HepG2 (cell line): ENCODE data around the gene RSAD1. TPM values are rescaled to one million over a fixed set of nuclear protein-coding genes. Genes with fewer than 3 reads are reported as not detected.

Experiments used
- ARHGAP35 ChIP-seq: sonication (generic); formaldehyde crosslinking; IDR thresholded peaks from 2 replicates; pipeline ENCODE4 v1.9.0; 2022; ENCODE audit warnings: mild to moderate bottlenecking, inconsistent platforms, moderate library complexity, missing genetic modification reagents, borderline replicate concordance
- DMTF1 ChIP-seq: sonication (generic); formaldehyde crosslinking; IDR thresholded peaks from 2 replicates; pipeline ENCODE4 v1.4.0; 2020; ENCODE audit warnings: mild to moderate bottlenecking, missing genetic modification reagents
- EED ChIP-seq: sonication (generic); formaldehyde crosslinking; IDR thresholded peaks from 2 replicates; pipeline ENCODE4 v1.5.0; 2020; ENCODE audit warnings: mild to moderate bottlenecking, missing genetic modification reagents
- KDM3A ChIP-seq: IDR thresholded peaks from 2 replicates; pipeline ENCODE4 v1.6.1; 2018; ENCODE audit warnings: low read depth, missing compliant biosample characterization
- NR1H2 ChIP-seq: sonication (generic); formaldehyde crosslinking; IDR thresholded peaks from 2 replicates; pipeline ENCODE4 v1.8.1; 2022; ENCODE audit warnings: low read depth, missing genetic modification reagents, borderline replicate concordance
- POLR2A ChIP-seq, 2 experiments: IDR thresholded peaks; 2 replicates each; pipeline ENCODE4 v1.6.1; 2011; ENCODE audit warnings: low read depth in 2 of 2, low read length in 2 of 2, mild to moderate bottlenecking in 1 of 2, moderate library complexity in 1 of 2; ENCODE audit not compliant: insufficient read depth in 1 of 2
- SKI ChIP-seq: fragments of 450-650 bp; IDR thresholded peaks from one replicate; pipeline ENCODE4 v1.6.1; 2018; ENCODE audit warnings: mild to moderate bottlenecking; ENCODE audit not compliant: partially characterized antibody
- ZFYVE20 ChIP-seq: sonication (generic); formaldehyde crosslinking; IDR thresholded peaks from 2 replicates; pipeline ENCODE4 v1.8.0; 2023; ENCODE audit warnings: low read depth, mild to moderate bottlenecking, moderate library complexity, missing genetic modification reagents, borderline replicate concordance
- ZNF296 ChIP-seq: sonication (generic); formaldehyde crosslinking; conservative IDR thresholded peaks from 2 replicates; pipeline ENCODE4 v1.5.0; 2020; ENCODE audit warnings: mild to moderate bottlenecking, missing genetic modification reagents
- ZNF800 ChIP-seq: sonication (generic); formaldehyde crosslinking; IDR thresholded peaks from 2 replicates; pipeline ENCODE4 v1.4.0; 2020; ENCODE audit warnings: missing genetic modification reagents
- polyA plus RNA-seq, 8 experiments: library from polyadenylated mRNA; depleted of rRNA in 3 of 8; stranded (reverse) in 7 of 8; unstranded in 1 of 8; fragments of >200 nt; fragmentation: Illumina TruSeq in 4 of 8; extraction: Trizol in 4 of 8; gene quantifications; 2 replicates each; pipeline versions ENCODE4 v1.2.1 to v1.2.3, GENCODE V29; 2011 to 2016; ENCODE audit warnings: low read depth in 4 of 8, missing spikeins in 1 of 8, mixed read lengths in 1 of 8; ENCODE audit not compliant: insufficient read depth in 1 of 8
- total RNA-seq, 5 experiments: library from RNA; depleted of rRNA; stranded (reverse); fragments of >200 nt; fragmentation: Illumina TruSeq; extraction: Trizol; gene quantifications; 2 replicates each; pipeline ENCODE4 v1.2.3, GENCODE V29; 2016; ENCODE audit warnings: low read depth in 1 of 5
- TF ChIP-seq, protein P1 (sequence below), 2 experiments: fragments of 450-650 bp in 1 of 2; sonication (generic) in 1 of 2; formaldehyde crosslinking; IDR thresholded peaks; 2 replicates each; pipeline versions ENCODE4 v1.5.0 to v1.8.0; 2020 to 2022; ENCODE audit warnings: mild to moderate bottlenecking in 1 of 2, missing genetic modification reagents in 1 of 2
- TF ChIP-seq, protein P2 (sequence below): sonication (generic); formaldehyde crosslinking; IDR thresholded peaks from 2 replicates; pipeline ENCODE4 v1.4.0; 2020; ENCODE audit warnings: missing genetic modification reagents
- TF ChIP-seq, protein P3 (sequence below): sonication (generic); formaldehyde crosslinking; IDR thresholded peaks from 2 replicates; pipeline ENCODE4 v1.9.0; 2021; ENCODE audit warnings: mild to moderate bottlenecking, missing genetic modification reagents

RSAD1 gene
- total and polyA plus RNA-seq, 2 of the 13 experiments (the other 11 are each of a cell fraction or from before 2014, with no cell fraction given): 22.7 to 27.7 TPM

DNA sequence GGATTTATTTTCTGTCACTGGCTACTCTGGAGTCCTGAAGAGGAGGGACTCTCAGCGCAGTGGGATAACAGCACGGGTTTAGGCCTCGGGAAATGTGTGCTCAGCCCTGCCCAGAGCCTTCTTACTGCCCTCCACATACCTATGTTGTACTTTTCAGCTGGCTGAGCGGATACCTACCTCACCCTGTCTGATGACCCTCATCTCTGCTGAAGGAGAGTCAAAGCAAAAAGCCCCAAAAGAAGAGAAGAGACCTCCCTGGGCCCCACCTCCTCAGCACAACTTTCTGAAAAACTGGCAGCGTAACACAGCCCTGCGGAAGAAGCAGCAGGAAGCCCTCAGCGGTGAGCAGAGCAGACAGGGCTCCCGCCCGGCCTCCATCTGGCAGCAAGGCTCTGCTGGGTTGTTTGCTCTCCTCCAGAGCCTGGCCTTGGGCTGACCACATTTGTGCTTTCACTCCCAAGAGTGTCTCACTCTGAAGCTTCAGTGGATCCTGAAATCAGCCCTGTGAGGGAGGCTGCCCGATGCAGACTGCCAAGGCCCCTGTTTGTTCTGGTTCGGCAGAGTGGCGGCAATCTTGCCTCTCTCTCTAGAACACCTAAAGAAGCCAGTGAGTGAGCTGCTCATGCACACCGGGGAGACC, 39.8 kb downstream of the RSAD1 start (continued):
- TF ChIP-seq, protein P1, sequence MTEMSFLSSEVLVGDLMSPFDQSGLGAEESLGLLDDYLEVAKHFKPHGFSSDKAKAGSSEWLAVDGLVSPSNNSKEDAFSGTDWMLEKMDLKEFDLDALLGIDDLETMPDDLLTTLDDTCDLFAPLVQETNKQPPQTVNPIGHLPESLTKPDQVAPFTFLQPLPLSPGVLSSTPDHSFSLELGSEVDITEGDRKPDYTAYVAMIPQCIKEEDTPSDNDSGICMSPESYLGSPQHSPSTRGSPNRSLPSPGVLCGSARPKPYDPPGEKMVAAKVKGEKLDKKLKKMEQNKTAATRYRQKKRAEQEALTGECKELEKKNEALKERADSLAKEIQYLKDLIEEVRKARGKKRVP (CRISPR knock-in tag; IDR thresholded peaks at IDR 0.05): no peak
- TF ChIP-seq EED (CRISPR knock-in tag) (no peak), DMTF1 (CRISPR knock-in tag) (no peak), POLR2A (IDR thresholded peaks at IDR 0.05; ENCODE audit: insufficient read depth in 1 of 2, low read depth in 2 of 2, low read length in 2 of 2) (no peak; a peak in 1 of 4 replicates), ZFYVE20 (no peak), ZNF800 (CRISPR knock-in tag) (no peak), ARHGAP35 (CRISPR knock-in tag) (no peak), KDM3A (CRISPR knock-in tag) (peak; percentile 16; the same call in 1 of the 2 replicates), SKI (no peak), ZNF296 (CRISPR knock-in tag) (no peak), NR1H2 (CRISPR knock-in tag) (no peak)
- TF ChIP-seq, protein P2, sequence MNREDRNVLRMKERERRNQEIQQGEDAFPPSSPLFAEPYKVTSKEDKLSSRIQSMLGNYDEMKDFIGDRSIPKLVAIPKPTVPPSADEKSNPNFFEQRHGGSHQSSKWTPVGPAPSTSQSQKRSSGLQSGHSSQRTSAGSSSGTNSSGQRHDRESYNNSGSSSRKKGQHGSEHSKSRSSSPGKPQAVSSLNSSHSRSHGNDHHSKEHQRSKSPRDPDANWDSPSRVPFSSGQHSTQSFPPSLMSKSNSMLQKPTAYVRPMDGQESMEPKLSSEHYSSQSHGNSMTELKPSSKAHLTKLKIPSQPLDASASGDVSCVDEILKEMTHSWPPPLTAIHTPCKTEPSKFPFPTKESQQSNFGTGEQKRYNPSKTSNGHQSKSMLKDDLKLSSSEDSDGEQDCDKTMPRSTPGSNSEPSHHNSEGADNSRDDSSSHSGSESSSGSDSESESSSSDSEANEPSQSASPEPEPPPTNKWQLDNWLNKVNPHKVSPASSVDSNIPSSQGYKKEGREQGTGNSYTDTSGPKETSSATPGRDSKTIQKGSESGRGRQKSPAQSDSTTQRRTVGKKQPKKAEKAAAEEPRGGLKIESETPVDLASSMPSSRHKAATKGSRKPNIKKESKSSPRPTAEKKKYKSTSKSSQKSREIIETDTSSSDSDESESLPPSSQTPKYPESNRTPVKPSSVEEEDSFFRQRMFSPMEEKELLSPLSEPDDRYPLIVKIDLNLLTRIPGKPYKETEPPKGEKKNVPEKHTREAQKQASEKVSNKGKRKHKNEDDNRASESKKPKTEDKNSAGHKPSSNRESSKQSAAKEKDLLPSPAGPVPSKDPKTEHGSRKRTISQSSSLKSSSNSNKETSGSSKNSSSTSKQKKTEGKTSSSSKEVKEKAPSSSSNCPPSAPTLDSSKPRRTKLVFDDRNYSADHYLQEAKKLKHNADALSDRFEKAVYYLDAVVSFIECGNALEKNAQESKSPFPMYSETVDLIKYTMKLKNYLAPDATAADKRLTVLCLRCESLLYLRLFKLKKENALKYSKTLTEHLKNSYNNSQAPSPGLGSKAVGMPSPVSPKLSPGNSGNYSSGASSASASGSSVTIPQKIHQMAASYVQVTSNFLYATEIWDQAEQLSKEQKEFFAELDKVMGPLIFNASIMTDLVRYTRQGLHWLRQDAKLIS (CRISPR knock-in tag): peak; percentile 13; the same call in 1 of the 2 replicates
- TF ChIP-seq, protein P3, sequence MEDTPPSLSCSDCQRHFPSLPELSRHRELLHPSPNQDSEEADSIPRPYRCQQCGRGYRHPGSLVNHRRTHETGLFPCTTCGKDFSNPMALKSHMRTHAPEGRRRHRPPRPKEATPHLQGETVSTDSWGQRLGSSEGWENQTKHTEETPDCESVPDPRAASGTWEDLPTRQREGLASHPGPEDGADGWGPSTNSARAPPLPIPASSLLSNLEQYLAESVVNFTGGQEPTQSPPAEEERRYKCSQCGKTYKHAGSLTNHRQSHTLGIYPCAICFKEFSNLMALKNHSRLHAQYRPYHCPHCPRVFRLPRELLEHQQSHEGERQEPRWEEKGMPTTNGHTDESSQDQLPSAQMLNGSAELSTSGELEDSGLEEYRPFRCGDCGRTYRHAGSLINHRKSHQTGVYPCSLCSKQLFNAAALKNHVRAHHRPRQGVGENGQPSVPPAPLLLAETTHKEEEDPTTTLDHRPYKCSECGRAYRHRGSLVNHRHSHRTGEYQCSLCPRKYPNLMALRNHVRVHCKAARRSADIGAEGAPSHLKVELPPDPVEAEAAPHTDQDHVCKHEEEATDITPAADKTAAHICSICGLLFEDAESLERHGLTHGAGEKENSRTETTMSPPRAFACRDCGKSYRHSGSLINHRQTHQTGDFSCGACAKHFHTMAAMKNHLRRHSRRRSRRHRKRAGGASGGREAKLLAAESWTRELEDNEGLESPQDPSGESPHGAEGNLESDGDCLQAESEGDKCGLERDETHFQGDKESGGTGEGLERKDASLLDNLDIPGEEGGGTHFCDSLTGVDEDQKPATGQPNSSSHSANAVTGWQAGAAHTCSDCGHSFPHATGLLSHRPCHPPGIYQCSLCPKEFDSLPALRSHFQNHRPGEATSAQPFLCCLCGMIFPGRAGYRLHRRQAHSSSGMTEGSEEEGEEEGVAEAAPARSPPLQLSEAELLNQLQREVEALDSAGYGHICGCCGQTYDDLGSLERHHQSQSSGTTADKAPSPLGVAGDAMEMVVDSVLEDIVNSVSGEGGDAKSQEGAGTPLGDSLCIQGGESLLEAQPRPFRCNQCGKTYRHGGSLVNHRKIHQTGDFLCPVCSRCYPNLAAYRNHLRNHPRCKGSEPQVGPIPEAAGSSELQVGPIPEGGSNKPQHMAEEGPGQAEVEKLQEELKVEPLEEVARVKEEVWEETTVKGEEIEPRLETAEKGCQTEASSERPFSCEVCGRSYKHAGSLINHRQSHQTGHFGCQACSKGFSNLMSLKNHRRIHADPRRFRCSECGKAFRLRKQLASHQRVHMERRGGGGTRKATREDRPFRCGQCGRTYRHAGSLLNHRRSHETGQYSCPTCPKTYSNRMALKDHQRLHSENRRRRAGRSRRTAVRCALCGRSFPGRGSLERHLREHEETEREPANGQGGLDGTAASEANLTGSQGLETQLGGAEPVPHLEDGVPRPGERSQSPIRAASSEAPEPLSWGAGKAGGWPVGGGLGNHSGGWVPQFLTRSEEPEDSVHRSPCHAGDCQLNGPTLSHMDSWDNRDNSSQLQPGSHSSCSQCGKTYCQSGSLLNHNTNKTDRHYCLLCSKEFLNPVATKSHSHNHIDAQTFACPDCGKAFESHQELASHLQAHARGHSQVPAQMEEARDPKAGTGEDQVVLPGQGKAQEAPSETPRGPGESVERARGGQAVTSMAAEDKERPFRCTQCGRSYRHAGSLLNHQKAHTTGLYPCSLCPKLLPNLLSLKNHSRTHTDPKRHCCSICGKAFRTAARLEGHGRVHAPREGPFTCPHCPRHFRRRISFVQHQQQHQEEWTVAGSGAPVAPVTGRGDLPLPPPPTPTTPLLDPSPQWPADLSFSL: no peak
